NCI-H345 (cell line): Measurements from ENCODE around the gene RPS6KC1.

Experiments
- DNase-seq: peaks from one replicate; lab custom pipeline; 2025; lab: John Stamatoyannopoulos, UW

RPS6KC1 gene

DNA sequence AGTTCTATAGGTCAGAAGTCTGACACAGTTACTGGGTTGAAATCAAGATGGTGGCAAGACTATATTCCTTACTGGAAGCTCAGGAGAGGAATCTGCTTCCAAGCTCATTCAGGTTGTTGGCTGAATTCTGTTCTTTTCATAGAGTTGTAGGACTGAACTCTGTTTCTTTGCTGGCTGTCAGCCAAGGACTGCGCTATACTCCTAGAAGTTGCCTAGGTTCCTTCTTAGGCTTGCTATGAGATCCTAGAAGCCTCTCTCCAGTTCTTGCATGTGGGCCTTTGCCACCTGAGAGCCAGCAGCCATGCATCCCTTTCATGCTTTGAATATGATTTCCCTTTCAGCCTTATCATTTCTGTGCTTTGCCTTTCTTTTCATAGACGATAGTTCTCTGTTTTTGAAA, 176.4 kb downstream of the RPS6KC1 start:
- DNase-seq: no peak

DNA sequence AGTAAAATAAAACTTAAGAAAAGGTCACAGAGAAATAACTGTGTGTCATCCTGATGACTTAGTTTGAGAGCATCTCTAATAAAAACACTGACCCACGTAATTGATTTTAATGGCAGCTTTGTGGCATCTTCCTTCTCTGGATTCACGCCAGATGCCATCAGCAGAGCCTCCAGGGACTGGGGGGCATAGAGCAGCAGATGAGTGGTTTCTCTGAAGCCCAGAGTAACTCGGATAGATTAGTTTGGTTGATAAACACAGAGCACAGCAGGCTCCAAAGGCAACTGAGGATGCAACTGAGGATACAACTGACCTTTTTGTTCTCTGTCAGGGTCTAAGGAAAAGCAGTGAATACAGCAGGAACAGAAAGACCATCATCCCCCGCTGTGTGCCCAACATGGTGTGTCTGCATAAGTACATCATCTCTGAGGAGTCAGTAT, 180.8 kb downstream of the RPS6KC1 start:
- DNase-seq: peak; percentile 61

DNA sequence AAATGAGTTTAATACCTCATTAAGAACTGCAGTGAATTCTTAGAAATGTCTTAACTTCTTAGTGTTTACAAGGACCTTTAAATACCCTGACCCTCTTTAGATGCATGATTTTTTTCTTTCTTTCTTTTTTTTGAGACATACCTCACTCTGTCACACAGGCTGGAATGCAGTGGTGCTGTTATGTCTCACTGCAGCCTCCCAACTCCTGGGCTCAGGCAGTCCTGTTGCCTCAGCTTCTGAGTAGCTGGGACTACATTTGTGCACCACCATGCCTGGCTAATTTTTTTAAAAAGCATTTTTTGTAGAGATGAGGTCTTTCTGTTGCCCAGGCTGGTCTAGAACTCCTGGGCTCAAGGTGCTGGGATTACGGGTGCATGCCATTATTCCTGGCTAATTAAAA, 191.8 kb downstream of the RPS6KC1 start:
- DNase-seq: no peak

DNA sequence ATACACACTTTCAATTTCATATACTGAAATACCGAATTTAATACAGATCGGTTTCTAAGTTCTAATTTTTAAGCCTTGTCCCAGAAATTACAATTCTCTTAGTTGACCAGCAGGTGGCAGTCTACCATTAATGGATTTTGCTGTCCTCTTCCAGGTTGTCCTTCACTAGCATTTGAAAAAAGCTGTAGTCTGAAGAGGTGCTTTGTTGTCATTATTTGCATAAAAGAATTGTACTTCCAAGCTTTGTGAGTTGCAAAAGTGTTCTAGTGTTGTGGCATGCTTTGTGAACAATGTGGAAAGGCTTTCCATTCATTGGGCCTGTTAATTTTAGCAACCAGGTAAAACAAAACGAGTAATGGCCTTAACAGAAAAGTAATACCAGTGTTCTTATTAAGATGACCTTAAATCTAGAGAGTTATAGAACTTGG, 193.6 kb downstream of the RPS6KC1 start:
- peak; percentile 45 for DNase-seq

DNA sequence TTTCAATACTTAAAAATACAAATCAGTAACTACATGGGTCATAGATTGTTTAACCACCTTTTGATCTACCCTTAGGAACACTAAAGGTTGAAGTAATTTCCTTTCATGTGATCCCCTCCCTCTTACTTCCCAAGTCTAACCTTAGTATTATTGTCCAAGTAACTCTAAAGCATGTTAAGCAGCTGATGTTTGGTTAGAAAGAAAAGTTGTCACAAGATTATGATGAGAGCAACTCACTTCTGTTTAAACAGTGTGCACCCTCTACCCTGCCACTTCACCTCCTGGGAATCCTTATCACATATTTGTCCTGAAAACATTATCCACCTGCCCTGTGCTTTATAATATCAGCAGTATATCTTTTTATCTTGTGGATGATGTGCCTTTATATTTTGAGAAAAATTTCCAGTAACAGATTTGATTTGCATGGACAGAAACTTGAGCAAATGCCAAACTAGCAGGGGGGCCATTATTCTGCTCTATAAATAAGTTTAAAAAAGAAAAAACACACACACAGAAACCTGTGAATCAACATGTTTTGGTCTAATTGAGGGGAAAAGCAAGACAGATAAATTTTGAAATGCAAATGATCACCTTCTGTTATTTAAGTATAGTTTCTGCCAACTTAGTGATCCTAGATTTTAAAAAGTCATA, 194.3 kb downstream of the RPS6KC1 start:
- DNase-seq: no peak

DNA sequence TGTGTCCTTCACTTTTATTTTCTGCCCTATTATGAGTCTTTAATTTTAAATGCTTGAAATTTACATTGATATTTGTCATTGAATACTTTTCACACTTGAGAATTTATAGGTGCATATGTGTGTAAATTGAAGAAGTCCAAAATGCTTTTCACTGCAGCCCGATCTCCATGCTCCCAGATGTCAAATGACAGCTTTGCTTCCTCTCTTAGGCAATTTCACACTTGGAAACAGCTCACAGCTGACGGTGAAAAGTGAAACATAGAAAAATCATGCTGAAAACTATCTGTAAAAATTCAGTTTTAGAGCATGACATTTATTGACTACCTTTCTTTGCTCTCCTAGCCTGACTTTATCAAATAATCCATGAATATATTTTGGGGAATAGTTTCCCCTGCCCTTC, 196.0 kb downstream of the RPS6KC1 start:
- DNase-seq: no peak

DNA sequence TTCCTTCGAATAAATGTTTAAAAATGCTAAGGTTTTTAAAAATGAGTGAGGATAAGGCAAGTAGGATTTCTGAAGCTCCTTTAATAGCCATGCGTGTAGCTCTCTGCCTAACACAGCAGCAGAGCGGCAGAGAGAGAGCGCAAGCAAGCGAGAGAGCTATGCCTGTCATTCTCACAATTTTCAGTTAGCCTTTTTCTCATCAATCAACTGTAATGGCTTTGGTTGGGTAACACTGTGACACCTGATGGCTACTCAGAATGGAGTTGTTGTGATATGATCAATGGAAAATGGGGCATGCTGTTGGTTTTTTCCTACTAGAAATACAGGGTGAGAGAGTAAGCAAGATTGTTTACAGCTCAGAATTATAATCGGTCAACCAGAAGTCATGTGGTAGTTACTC, 198.4 kb downstream of the RPS6KC1 start:
- no peak for DNase-seq

DNA sequence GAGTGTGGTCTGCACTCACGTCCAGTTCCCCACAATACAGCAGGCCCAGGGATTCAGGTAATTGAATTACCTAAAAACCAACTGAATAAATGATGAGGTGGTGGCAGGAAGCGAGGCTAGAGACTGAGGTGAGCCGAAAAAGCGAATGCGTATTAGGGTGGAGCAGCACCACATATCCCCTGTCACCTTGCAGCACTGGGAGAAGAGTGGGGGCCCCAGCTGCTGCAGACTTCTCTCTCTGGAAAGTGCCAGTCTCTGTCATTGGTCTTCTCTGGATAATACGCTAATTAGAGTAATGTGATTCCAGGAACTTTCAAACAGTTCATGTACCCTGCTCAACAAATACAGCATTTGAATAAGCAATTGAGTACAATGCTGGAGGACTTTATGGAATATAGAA, 199.0 kb downstream of the RPS6KC1 start:
- DNase-seq: no peak

DNA sequence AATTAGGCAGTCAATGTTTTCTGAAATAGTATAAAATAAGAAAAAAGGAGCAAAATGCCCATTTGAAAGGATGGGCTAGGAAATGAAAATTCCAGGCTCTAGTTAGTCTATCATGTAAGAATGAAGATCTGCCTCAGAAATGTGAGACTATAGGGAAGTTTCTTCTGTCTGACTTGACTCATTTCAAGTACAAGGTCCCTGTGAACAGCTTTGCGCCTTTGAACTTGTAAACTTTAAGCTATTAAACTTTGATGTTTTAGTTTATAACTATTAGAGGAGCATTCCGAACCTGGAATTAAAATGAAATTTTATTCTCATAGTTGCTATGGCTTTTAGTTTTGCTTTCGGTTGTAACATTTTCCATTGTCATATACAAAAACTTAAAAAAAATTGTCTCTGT, 199.4 kb downstream of the RPS6KC1 start:
- DNase-seq: no peak

DNA sequence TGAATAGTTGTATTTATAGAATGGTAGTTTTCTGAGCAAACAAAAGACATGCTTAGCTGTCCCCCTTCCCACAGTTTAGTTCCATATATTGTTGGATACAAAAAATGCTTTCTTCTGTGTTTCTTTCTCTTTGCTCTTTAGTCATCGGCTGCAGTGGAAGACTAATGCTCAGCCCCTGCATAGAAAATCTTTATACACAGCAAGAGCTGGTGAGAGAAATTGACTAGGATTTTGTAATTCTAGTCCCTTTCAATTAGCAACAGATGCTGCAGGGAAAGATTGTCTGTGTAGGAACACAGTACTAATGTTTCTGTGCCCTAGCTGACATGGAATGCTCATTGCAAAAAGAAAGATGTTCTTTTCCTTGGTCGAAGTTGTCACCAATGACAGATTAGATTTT, 200.9 kb downstream of the RPS6KC1 start:
- DNase-seq: no peak

DNA sequence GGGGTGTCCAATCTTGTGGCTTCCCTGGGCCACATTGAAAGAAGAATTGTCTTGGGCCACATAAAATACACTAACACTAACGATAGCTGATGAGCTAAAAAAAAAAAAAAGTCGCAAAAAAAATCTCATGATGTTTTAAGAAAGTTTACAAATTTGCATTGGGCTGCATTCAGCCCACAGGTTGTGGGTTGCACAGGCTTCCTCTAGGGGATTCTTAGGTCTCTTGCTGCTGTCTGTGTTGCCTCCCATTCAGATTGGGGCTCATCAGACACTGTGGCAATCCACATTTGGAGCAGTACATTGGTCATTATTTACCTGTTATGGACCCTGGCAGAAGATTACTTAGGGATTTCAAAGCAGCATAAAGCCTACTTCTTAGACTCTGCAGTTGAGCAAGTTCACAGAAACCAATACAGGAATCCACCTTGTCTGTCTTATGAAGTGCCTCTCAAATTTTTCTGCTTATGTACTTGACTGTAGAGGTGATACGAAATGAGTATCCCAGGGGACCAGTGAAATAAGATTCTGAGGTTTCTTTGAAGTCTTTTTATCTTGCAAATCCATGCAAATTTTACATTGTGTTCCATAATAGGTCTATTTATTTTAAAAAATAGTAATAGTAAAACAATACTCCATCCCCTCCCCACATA, 205.5 kb downstream of the RPS6KC1 start:
- no peak for DNase-seq

DNA sequence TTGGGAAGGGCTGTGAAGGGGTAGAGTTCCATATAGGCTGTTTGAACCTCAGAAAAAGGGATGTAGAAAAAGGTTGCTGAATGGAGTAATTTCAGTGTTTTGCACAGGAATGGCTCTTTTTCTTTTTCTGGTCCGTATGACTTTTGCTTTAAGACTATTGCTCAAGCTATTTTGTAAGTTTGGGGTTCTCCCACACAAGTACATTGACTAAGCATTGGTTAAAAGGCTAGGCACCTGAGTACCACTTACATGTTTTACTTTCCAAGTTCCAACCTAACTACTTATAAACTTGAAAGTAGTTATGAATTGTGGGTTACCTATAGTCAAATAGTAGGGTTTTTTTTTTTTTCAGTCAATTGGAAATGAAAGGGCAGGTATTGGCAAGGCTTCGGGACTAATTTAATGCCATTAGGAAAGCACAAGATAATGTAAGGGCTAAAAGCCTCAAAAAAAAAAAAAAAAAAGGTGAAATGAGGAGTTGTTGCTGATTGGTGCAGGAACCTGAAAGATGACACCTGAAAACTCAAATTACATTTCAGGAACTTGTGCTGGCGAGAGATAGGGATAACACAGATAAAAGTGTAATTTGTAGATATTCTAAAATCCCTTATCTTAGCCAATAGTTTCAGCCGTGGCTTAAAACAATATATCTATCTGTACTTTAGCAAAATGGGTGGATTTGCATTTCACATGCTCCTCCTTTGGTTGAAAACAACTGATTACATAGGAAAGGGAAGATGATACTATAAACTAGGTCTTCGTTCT, 209.5 kb downstream of the RPS6KC1 start:
- DNase-seq: no peak

DNA sequence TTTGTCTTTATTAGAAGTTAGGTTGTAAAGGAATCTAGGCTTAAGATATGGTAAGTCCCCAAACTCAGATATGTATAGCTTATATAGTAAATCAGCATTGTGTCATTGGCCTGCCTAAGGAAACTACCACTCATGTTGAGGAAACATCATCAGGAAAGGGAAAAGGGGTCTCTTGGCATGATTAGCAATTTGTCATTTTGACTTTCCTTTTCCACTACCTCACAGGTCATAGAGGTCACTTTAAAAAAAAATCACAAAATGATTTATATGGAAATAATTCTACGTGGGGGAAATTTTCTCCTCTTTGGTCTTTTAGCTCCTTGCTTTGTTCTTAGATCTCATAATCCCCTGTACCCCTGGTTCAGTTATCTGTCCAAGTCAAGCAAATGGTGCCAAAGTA, 213.5 kb downstream of the RPS6KC1 start:
- DNase-seq: no peak

DNA sequence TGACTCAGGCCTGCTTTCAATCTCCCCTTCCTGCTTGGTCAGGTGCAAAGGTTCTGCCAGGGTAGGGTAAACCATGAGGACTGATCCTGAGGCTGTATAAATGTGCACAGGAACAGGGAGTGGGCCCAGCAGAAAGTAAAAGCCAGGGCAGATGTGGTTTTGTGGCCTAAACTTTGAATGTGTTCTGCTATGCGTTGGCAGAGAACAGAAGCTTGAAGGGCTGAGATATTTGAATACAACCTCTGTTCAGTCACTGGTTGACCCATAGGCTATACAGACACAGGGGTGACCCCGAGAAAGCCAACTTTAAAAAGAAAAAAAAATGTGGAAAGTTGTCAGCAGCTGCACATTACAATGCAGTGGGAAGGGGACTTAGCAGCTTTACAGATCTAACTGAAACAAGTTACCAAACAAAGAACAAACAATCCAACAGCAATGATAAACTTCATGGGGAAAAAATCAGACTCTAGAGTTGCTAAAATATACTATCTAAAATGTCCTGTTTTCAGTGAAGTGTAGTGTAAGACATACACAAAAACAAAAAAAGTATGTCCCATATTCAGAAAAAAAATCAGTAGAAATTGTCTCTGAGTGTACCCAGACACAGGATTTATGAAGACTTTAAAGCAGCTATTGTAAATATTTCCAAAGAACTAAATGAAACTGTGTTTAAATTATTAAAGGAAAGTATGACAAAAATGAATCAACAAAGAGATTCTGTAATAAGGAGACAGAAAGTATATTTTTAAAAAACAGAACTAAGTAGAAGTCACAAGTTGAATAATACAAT, 216.1 kb downstream of the RPS6KC1 start:
- DNase-seq: no peak

DNA sequence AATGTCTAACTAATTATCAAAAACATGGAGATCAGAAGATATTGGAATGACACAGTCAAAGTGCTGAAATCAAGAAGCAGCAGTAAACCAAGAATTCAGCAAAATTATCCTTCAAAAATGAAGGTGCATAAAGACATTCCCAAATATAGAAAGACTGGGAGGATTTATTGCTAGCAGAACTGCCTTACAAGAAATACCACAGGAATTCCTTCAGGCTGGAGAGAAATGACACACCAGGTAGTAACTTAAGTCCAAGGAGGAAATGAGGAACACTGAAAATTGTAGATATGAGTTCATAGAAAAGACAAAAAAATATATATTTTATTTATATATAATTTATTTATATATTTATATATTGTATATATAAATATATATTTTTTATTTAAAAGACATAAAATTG, 217.2 kb downstream of the RPS6KC1 start:
- DNase-seq: no peak

DNA sequence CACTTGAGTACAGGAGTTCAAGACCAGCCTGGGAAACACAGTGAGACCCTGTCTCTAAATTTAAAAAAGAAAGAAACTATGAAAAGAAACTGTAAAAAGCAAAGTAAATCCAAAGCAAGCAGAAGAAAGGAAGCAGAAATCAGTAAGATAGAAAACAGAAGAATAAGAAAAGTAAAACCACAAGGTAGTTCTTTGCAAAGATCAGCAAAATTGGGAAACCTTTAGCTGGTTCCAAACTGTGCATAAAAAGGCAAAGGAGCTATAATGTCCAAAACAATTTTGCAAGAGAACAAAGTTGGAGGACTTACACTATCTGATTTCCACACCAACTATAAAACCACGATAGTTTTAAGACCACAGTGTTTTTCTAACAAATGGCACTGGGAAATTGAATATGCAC, 218.8 kb downstream of the RPS6KC1 start:
- DNase-seq: no peak

DNA sequence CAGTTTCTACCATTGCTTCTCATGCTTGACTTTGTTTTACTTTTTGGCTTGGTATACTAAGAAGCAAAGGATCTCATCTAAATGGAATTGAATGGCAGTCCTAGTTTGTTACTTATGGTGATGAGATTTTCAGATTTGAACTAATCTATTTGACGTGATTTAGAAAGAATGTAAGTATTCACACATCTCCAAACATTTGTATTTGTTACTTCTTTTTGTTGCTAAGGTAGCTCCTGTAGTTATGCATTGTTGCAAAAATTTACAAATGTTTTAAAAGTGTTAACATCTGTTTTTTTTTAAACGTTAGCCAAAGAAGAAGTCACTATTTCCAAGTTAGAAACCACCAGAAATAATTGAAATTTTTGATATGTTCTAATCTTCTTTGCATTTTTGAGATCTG, 222.5 kb downstream of the RPS6KC1 start:
- DNase-seq: no peak

DNA sequence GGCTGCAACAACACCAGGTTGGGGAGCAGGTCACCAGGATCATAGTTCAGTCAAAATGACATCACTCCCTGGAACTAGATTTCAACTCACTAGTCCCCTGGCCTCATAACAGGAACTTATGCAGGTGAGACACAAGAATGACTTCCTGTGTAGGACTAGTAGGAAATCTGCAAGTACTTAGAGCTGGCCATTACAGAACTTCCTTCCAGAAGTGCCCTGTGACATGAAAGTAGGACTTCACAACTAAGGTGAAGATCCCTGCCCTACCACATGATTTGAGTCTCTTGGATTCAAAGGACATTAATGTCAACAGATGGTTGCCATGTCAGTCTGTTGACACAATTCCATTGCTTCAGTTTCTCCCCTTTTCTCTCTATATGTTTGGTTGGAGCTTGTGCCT, 223.1 kb downstream of the RPS6KC1 start:
- no peak for DNase-seq

DNA sequence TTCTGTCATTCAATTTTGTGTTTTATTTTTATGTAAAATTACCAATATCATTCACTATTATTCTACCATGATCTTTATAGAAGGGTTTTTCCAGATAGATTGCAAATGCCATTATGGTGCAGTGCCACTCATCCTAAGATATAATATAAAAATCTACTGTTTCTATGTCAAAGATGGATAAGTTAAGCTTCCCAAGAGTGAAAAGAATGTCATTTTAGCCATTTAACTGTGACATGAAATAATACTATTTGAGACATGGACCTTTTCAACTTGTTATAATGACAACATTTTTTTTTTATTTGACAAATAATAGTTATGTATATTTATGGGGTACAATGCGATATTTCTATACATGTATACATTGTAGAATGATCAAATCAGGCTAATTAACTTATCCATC, 224.3 kb downstream of the RPS6KC1 start:
- DNase-seq: no peak

DNA sequence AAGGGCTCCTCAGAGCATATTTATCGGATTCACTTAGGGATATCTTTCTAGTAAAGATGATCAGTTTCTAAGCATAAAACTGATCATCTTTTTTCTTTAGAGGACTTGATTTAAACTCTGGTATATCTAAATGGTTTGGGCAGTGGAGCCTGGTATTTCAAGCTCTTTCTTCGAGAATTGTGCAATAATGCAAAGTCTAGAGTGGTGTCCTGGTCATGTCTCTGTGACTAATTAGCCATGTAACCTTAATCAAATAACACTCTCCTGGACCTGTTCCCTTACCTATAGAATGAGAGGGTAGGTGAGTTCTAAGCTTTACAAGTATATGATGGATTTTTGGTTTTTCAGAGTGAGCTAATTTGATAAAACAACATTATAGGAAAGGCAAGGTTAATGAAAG, 225.2 kb downstream of the RPS6KC1 start:
- DNase-seq: no peak

DNA sequence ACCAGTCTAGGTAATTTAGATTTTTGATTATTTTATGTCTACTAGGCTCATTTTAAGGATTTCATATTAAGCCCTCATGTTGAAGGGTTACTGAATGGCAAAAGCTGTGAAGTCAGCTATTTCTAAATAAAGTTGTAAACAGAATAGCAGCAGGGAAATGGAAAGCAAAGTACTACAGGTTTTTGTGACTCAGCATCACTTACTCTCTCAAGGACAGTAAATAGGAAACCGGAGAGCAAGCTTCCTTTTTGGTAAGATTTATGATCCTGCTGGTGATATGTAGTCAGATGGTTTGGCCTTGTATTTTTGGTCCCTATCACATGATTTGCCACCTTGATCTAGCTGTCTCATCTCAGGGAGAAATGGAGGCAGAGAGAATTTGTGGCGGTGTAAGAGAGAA, 226.0 kb downstream of the RPS6KC1 start:
- DNase-seq: no peak

DNA sequence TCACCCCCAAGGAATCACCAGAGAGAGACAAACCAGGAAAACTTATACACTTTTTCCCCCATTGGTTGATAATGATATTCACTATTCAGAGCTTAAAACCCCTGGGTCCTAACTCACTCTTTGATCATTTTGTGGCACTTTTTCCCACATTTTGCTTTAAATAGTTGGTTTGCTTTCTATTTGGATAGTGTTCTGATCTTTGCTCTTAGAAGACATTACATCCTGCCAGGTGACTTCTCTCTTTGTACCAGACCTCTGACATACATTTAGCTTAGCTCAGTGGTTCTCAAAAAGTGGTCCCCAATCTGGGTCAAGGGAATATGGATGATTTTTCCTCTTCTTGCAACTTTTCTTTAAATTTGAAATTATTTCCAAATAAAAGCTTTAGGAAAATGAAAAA, 228.4 kb downstream of the RPS6KC1 start:
- DNase-seq: no peak
